ENCODE results near the gene ERMARD. TPM values are rescaled to one million over a fixed set of nuclear protein-coding genes. Genes with fewer than 3 reads are reported as not detected.
"Not testable (repeated sequence)": the region's sequence is repeated elsewhere in the genome, so short reads cannot be mapped to it uniquely, and the experiment has no call there.

ERMARD gene
- total RNA-seq, 3 donors from 2014 or later (not counting 1 experiment from before 2014, with no cell fraction given) = 33.9 to 42.2 (median 36.4) TPM

DNA sequence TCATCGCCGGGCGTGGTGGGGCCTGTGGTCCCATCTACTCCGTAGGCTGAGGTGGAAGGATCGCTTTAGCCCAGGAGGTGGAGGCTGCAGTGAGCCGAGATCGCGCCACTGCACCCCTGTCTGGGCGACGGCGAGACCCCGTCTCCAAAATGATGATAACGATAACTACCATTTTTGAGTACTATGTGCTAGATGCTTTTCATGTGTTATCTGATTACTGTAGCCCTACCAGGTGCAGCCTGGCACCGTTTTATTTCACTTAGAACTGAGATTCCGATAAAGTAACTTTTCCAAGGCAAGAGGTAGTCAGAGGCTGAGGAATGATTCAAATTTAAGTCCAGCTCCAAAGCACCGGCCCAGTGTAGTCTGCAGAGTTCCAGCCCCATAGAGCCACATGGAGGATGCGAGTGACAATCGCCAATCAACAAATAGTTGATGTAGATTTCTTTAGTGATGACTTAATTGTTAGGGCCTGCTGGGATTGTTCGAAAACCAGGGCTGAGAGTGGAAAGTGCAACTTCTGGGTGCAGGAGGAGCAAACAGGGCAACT lies 727 bp downstream of the ERMARD start:
- Histone ChIP-seq H3K36me3 (ENCODE audit: control insufficient read depth, insufficient read depth, low read length) (peaks cover 5% of the 10 kb centered on the region), H3K27me3 (ENCODE audit: control insufficient read depth, insufficient read depth, low read length) (no peaks in the 10 kb centered on the region), H3K4me1 (ENCODE audit: control insufficient read depth, insufficient read depth, low read length) (peaks cover 8% of the 10 kb centered on the region), H3K4me3 (ENCODE audit: low read length) (peak overlapping the region; percentile 79), H3K9me3 (ENCODE audit: control insufficient read depth, insufficient read depth, low read length) (no peaks in the 10 kb centered on the region), H3K27ac (ENCODE audit: low read length) (peak overlapping the region; percentile 94)
- ATAC-seq (peak in 1 of 3 donors; percentile 43), DNase-seq (no peak)
- Mint-ChIP-seq H3K36me3 (no peaks in the 10 kb centered on the region), H3K4me1 (peaks cover 38 to 42% of the 10 kb centered on the region in 2 donors), H3K27me3 (ENCODE audit: low read depth in 2 of 2) (no peaks in the 10 kb centered on the region), H3K27ac (peak overlapping the region; percentile 99 to 100), H3K9me3 (no peaks in the 10 kb centered on the region), H3K4me3 (peak overlapping the region; percentile 98)
- TF ChIP-seq, protein P1, sequence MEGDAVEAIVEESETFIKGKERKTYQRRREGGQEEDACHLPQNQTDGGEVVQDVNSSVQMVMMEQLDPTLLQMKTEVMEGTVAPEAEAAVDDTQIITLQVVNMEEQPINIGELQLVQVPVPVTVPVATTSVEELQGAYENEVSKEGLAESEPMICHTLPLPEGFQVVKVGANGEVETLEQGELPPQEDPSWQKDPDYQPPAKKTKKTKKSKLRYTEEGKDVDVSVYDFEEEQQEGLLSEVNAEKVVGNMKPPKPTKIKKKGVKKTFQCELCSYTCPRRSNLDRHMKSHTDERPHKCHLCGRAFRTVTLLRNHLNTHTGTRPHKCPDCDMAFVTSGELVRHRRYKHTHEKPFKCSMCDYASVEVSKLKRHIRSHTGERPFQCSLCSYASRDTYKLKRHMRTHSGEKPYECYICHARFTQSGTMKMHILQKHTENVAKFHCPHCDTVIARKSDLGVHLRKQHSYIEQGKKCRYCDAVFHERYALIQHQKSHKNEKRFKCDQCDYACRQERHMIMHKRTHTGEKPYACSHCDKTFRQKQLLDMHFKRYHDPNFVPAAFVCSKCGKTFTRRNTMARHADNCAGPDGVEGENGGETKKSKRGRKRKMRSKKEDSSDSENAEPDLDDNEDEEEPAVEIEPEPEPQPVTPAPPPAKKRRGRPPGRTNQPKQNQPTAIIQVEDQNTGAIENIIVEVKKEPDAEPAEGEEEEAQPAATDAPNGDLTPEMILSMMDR (IDR thresholded peaks at IDR 0.05) = no peak
- 13% methylated on average over 19 of the region's 19 CpGs for WGBS (ENCODE audit: insufficient coverage)
- intact Hi-C loops (cut with micrococcal nuclease) = no loop called here

DNA sequence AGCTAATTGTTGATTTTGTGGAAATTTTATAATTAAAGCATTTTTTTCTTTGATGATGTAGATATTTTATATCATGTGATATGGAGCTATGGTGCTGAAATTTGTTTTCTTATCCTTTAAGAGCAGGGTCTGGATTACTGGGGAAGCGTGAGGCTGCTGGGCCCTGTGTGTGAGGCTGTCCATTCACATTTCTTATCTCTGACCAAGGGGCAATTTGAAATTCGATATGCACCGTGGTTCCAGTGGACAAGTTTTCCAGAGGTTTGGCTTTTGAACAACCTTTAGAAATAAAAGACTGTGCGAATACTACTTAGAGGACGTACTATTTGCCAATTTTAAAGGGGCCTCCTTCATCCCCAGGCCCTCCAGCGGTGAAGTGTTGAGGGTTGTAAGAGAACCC lies 3.7 kb downstream of the ERMARD start:
- H3K27me3 Mint-ChIP-seq (ENCODE audit: low read depth in 2 of 2) = no peaks in the 10 kb centered on the region

GRCh38 chr6:169763308-169763707 lies 11.9 kb downstream of the ERMARD start:
- Histone ChIP-seq H3K4me1 (ENCODE audit: control insufficient read depth, insufficient read depth, low read length) (no peaks in the 10 kb centered on the region), H3K27ac (ENCODE audit: low read length) (no peak overlapping the region), H3K36me3 (ENCODE audit: control insufficient read depth, insufficient read depth, low read length) (peaks cover 58% of the 10 kb centered on the region), H3K4me3 (ENCODE audit: low read length) (no peak overlapping the region), H3K9me3 (ENCODE audit: control insufficient read depth, insufficient read depth, low read length) (no peaks in the 10 kb centered on the region), H3K27me3 (ENCODE audit: control insufficient read depth, insufficient read depth, low read length) (no peaks in the 10 kb centered on the region)
- TF ChIP-seq, protein P1 (IDR thresholded peaks at IDR 0.05) = no peak
- ATAC-seq = no peak
- DNase-seq = no peak
- H3K27me3 Mint-ChIP-seq (ENCODE audit: low read depth in 2 of 2) = no peaks in the 10 kb centered on the region
- 96% methylated on average over 10 of the region's 10 CpGs for WGBS (ENCODE audit: insufficient coverage)
- no peak overlapping the region for H3K27ac Mint-ChIP-seq
- H3K9me3 Mint-ChIP-seq = no peaks in the 10 kb centered on the region
- intact Hi-C loops (cut with micrococcal nuclease) = no loop called here
- no peaks in the 10 kb centered on the region for H3K4me1 Mint-ChIP-seq
- H3K4me3 Mint-ChIP-seq = no peak overlapping the region
- H3K36me3 Mint-ChIP-seq = peaks cover 24% of the 10 kb centered on the region

More for the DNA sequence above, 3.7 kb downstream of the ERMARD start:
- WGBS (ENCODE audit: insufficient coverage) = 95% methylated on average over 6 of the region's 6 CpGs
- DNase-seq (no peak), ATAC-seq (no peak)
- Histone ChIP-seq H3K9me3 (ENCODE audit: control insufficient read depth, insufficient read depth, low read length) (no peaks in the 10 kb centered on the region), H3K27ac (ENCODE audit: low read length) (no peak overlapping the region), H3K4me3 (ENCODE audit: low read length) (no peak overlapping the region), H3K27me3 (ENCODE audit: control insufficient read depth, insufficient read depth, low read length) (no peaks in the 10 kb centered on the region), H3K36me3 (ENCODE audit: control insufficient read depth, insufficient read depth, low read length) (peaks cover 19% of the 10 kb centered on the region), H3K4me1 (ENCODE audit: control insufficient read depth, insufficient read depth, low read length) (peaks cover 8% of the 10 kb centered on the region)
- peaks cover 17% of the 10 kb centered on the region for H3K36me3 Mint-ChIP-seq
- intact Hi-C loops (cut with micrococcal nuclease) = no loop called here
- peaks cover 29 to 37% of the 10 kb centered on the region in 2 donors for H3K4me1 Mint-ChIP-seq
- no peak overlapping the region for H3K4me3 Mint-ChIP-seq
- no peak overlapping the region for H3K27ac Mint-ChIP-seq
- TF ChIP-seq, protein P1 (IDR thresholded peaks at IDR 0.05) = no peak
- no peaks in the 10 kb centered on the region for H3K9me3 Mint-ChIP-seq

GRCh38 chr6:169763881-169764280 lies 12.5 kb downstream of the ERMARD start:
- no peaks in the 10 kb centered on the region for H3K27me3 Mint-ChIP-seq (ENCODE audit: low read depth in 2 of 2)
- TF ChIP-seq, protein P1 (IDR thresholded peaks at IDR 0.05) = no peak
- DNase-seq (no peak), ATAC-seq (no peak)
- intact Hi-C loops (cut with micrococcal nuclease) = no loop called here
- H3K36me3 Mint-ChIP-seq = peaks cover 20% of the 10 kb centered on the region
- no peak overlapping the region for H3K27ac ChIP-seq (ENCODE audit: low read length)
- 93% methylated on average over 8 of the region's 10 CpGs for WGBS (ENCODE audit: insufficient coverage)
- H3K4me1 Mint-ChIP-seq = no peaks in the 10 kb centered on the region
- H3K9me3 Mint-ChIP-seq = no peaks in the 10 kb centered on the region
- no peak overlapping the region for H3K27ac Mint-ChIP-seq
- no peak overlapping the region for H3K4me3 Mint-ChIP-seq
- no peak overlapping the region for H3K4me3 ChIP-seq (ENCODE audit: low read length)
- H3K9me3 ChIP-seq (ENCODE audit: control insufficient read depth, insufficient read depth, low read length) = no peaks in the 10 kb centered on the region
- no peaks in the 10 kb centered on the region for H3K27me3 ChIP-seq (ENCODE audit: control insufficient read depth, insufficient read depth, low read length)
- peaks cover 60% of the 10 kb centered on the region for H3K36me3 ChIP-seq (ENCODE audit: control insufficient read depth, insufficient read depth, low read length)
- no peaks in the 10 kb centered on the region for H3K4me1 ChIP-seq (ENCODE audit: control insufficient read depth, insufficient read depth, low read length)

DNA sequence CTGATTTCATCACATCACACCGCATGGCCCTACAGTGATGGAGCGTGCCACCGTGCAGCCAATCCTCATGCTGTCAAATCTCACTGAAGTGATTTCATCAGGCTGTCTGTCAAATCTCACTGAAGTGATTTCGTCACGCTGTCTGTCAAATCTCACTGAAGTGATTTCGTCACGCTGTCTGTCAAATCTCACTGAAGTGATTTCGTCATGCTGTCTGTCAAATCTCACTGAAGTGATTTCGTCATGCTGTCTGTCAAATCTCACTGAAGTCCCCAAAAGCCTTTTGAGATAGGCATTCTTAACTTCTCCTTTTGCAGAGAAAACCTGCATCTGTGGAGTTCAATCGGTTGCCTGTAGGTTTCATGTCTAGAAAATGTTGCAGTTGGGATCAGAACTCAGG lies 14.4 kb downstream of the ERMARD start:
- intact Hi-C loops (cut with micrococcal nuclease) = not testable (repeated sequence)

More for the DNA sequence above, 14.4 kb downstream of the ERMARD start:
- not testable (repeated sequence) for DNase-seq; H3K27ac ChIP-seq (ENCODE audit: low read length); H3K27me3 Mint-ChIP-seq (ENCODE audit: low read depth in 2 of 2); ATAC-seq; H3K4me1 ChIP-seq (ENCODE audit: control insufficient read depth, insufficient read depth, low read length); H3K4me3 Mint-ChIP-seq; H3K36me3 Mint-ChIP-seq; H3K9me3 Mint-ChIP-seq; H3K27ac Mint-ChIP-seq; H3K4me3 ChIP-seq (ENCODE audit: low read length); H3K9me3 ChIP-seq (ENCODE audit: control insufficient read depth, insufficient read depth, low read length); H3K27me3 ChIP-seq (ENCODE audit: control insufficient read depth, insufficient read depth, low read length); H3K4me1 Mint-ChIP-seq
- WGBS (ENCODE audit: insufficient coverage) = 94% methylated on average over 10 of the region's 10 CpGs
- peaks cover 51% of the 10 kb centered on the region for H3K36me3 ChIP-seq (ENCODE audit: control insufficient read depth, insufficient read depth, low read length)

All from natural killer cell (primary cell).